IMR-90 (cell line): ENCODE data around the gene PTGR3. TPM values are rescaled to one million over a fixed set of nuclear protein-coding genes. Genes with fewer than 3 reads are reported as not detected.

Experiments
- ATAC-seq: fragments of 200-7000 bp; cut with Tn5 transposase; 2 replicates; pipeline ENCODE4 v1.9.1; 2020; ENCODE audit warnings: low read depth, mild to moderate bottlenecking, moderate library complexity
- BruUV-seq: library from RNA; stranded (reverse); fragments of 400-500 nt; replicated peaks from 2 replicates; lab custom pipeline; 2021; lab: Mats Ljungman, UMichigan
- CTCF ChIA-PET: fragments of 300-600 bp; formaldehyde crosslinking; extraction: SDS; loops from one replicate; lab custom pipeline; 2021; ENCODE audit warnings: antibody characterized with exemption; lab: Yijun Ruan, JAX
- POLR2A ChIA-PET: fragments of 300-600 bp; sonication (Branson Sonifier 250); formaldehyde crosslinking; loops from one replicate; lab custom pipeline; 2022; ENCODE audit warnings: antibody characterized with exemption; ENCODE audit not compliant: unreplicated experiment; lab: Charles Lee
- DNase-seq: peaks from one replicate; pipeline ENCODE4 v3.0.0; 2013
- H2AFZ ChIP-seq: replicated peaks from 2 replicates; pipeline ENCODE3; 2013; ENCODE audit warnings: low read length, mild to moderate bottlenecking; ENCODE audit not compliant: poor library complexity
- H2AK5ac ChIP-seq: 2 replicates; pipeline ENCODE4 v1.6.1; 2013; ENCODE audit warnings: low read depth, low read length, inconsistent platforms
- H2AK9ac ChIP-seq: replicated peaks from 2 replicates; pipeline ENCODE3; 2013; ENCODE audit warnings: mild to moderate bottlenecking, low read depth, low read length, moderate library complexity; ENCODE audit not compliant: poor library complexity
- H2BK120ac ChIP-seq: 2 replicates; pipeline ENCODE4 v1.6.1; 2013; ENCODE audit warnings: low read depth, low read length, inconsistent platforms
- H2BK15ac ChIP-seq: 3 replicates; pipeline ENCODE4 v1.6.1; 2013; ENCODE audit warnings: low read depth, low read length, inconsistent platforms
- H2BK20ac ChIP-seq: 2 replicates; pipeline ENCODE4 v1.6.1; 2013; ENCODE audit warnings: low read depth, mild to moderate bottlenecking, inconsistent platforms, low read length, moderate library complexity
- H2BK5ac ChIP-seq: 2 replicates; pipeline ENCODE4 v1.6.1; 2013; ENCODE audit warnings: mild to moderate bottlenecking, low read depth, low read length, inconsistent platforms; ENCODE audit not compliant: poor library complexity, severe bottlenecking
- H3K14ac ChIP-seq: replicated peaks from 2 replicates; pipeline ENCODE4 v1.6.1; 2013; ENCODE audit warnings: low read depth, low read length, inconsistent platforms
- H3K18ac ChIP-seq: 2 replicates; pipeline ENCODE4 v1.6.1; 2013; ENCODE audit warnings: low read depth, low read length, control low read depth
- H3K23ac ChIP-seq: 2 replicates; pipeline ENCODE4 v1.6.1; 2013; ENCODE audit warnings: low read depth, low read length, inconsistent platforms
- H3K27ac ChIP-seq: 2 replicates; pipeline ENCODE4 v1.5.1; 2013; ENCODE audit warnings: mild to moderate bottlenecking, control low read depth, low read length; ENCODE audit not compliant: insufficient read depth
- H3K27me3 ChIP-seq: 2 replicates; pipeline ENCODE4 v1.6.1; 2013; ENCODE audit warnings: low read length; ENCODE audit not compliant: control insufficient read depth, insufficient read depth
- H3K36me3 ChIP-seq: 2 replicates; pipeline ENCODE4 v1.6.1; 2013; ENCODE audit warnings: low read length, mixed read lengths; ENCODE audit not compliant: control insufficient read depth, insufficient read depth
- H3K4ac ChIP-seq: 2 replicates; pipeline ENCODE4 v1.6.1; 2013; ENCODE audit warnings: low read depth, low read length, inconsistent platforms
- H3K4me1 ChIP-seq: 2 replicates; pipeline ENCODE4 v1.6.1; 2013; ENCODE audit warnings: low read length, mixed read lengths; ENCODE audit not compliant: control insufficient read depth, insufficient read depth
- H3K4me2 ChIP-seq: 2 replicates; pipeline ENCODE4 v1.6.1; 2013; ENCODE audit warnings: low read depth, mild to moderate bottlenecking, control low read depth, low read length, moderate library complexity
- H3K4me3 ChIP-seq: 2 replicates; pipeline ENCODE4 v1.5.1; 2013; ENCODE audit warnings: low read depth, mild to moderate bottlenecking, control low read depth, low read length, moderate library complexity; ENCODE audit not compliant: insufficient read depth
- H3K56ac ChIP-seq: 2 replicates; pipeline ENCODE4 v1.6.1; 2013; ENCODE audit warnings: low read length, inconsistent platforms; ENCODE audit not compliant: insufficient read depth; ENCODE audit errors: extremely low read depth
- H3K79me1 ChIP-seq, 2 experiments: 2 replicates each; pipeline ENCODE4 v1.6.1; 2013; ENCODE audit warnings: low read length in 2 of 2, inconsistent platforms in 1 of 2, low read depth in 1 of 2
- H3K9ac ChIP-seq: 2 replicates; pipeline ENCODE4 v1.6.1; 2013; ENCODE audit warnings: low read depth, low read length, control low read depth
- H3K9me1 ChIP-seq: 2 replicates; pipeline ENCODE4 v1.6.1; 2013; ENCODE audit warnings: low read length, inconsistent platforms; ENCODE audit not compliant: insufficient read depth
- H3K9me3 ChIP-seq: 2 replicates; pipeline ENCODE4 v1.6.1; 2013; ENCODE audit warnings: low read length; ENCODE audit not compliant: control insufficient read depth, insufficient read depth
- H4K20me1 ChIP-seq: 2 replicates; pipeline ENCODE4 v1.6.1; 2013; ENCODE audit warnings: low read length, inconsistent platforms; ENCODE audit not compliant: insufficient read depth
- H4K5ac ChIP-seq: 2 replicates; pipeline ENCODE4 v1.6.1; 2013; ENCODE audit warnings: mild to moderate bottlenecking, low read depth, low read length, control low read depth
- H4K8ac ChIP-seq, 2 experiments: 2 replicates each; pipeline ENCODE4 v1.6.1; 2013; ENCODE audit warnings: low read depth in 2 of 2, low read length in 2 of 2, control low read depth in 1 of 2, inconsistent platforms in 1 of 2
- H4K91ac ChIP-seq: 2 replicates; pipeline ENCODE4 v1.6.1; 2013; ENCODE audit warnings: low read depth, low read length, inconsistent platforms; ENCODE audit not compliant: insufficient read depth
- BHLHE40 ChIP-seq: fragments of 150-350 bp; IDR thresholded peaks from 2 replicates; pipeline ENCODE4 v1.6.1; 2016; ENCODE audit warnings: mild to moderate bottlenecking, low read depth, low read length
- CEBPB ChIP-seq: IDR thresholded peaks from 2 replicates; pipeline ENCODE4 v1.6.1; 2012; ENCODE audit warnings: low read depth, low read length, improper control_type of control experiment
- CHD1 ChIP-seq: IDR thresholded peaks from 2 replicates; pipeline ENCODE4 v1.6.1; 2012; ENCODE audit warnings: low read depth, low read length, improper control_type of control experiment
- CTCF ChIP-seq: conservative IDR thresholded peaks from 2 replicates; pipeline ENCODE4 v1.5.1; 2012; ENCODE audit warnings: mild to moderate bottlenecking, low read depth, low read length, improper control_type of control experiment
- FOS ChIP-seq: fragments of 150-350 bp; IDR thresholded peaks from 2 replicates; pipeline ENCODE4 v1.6.1; 2016; ENCODE audit warnings: low read depth, low read length
- MAFK ChIP-seq: IDR thresholded peaks from 2 replicates; pipeline ENCODE4 v1.6.1; 2012; ENCODE audit warnings: low read depth, low read length, improper control_type of control experiment
- MAZ ChIP-seq: IDR thresholded peaks from 2 replicates; pipeline ENCODE4 v1.6.1; 2012; ENCODE audit warnings: low read depth, mild to moderate bottlenecking, low read length, improper control_type of control experiment, moderate library complexity, borderline replicate concordance
- NFE2L2 ChIP-seq: fragments of 150-350 bp; IDR thresholded peaks from 2 replicates; pipeline ENCODE4 v1.6.1; 2016; ENCODE audit warnings: low read depth, mild to moderate bottlenecking, low read length
- POLR2A ChIP-seq: IDR thresholded peaks from 2 replicates; pipeline ENCODE4 v1.6.1; 2012; ENCODE audit warnings: mild to moderate bottlenecking, low read depth, low read length
- RFX5 ChIP-seq: IDR thresholded peaks from 2 replicates; pipeline ENCODE4 v1.8.0; 2012; ENCODE audit warnings: low read depth, mild to moderate bottlenecking, low read length, moderate library complexity
- USF2 ChIP-seq: fragments of 150-350 bp; IDR thresholded peaks from 2 replicates; pipeline ENCODE4 v1.6.1; 2017; ENCODE audit warnings: mild to moderate bottlenecking, antibody characterized with exemption, low read length, low read depth
- WGBS, 2 experiments: methylation state at CpG; one replicate each; pipeline versions ENCODE4 v1.1.5 to v1.1.7; 2013; ENCODE audit warnings: missing lambda C conversion rate in 2 of 2; ENCODE audit not compliant: insufficient read length in 1 of 2; ENCODE audit errors: extremely low coverage in 2 of 2; 5-methylcytosine and 5-hydroxymethylcytosine counted together
- dilution Hi-C: fragments of 300-500 bp; cut with HindIII; formaldehyde crosslinking; loops from one replicate; pipeline ENCODE4 v1.14.3; 2018; ENCODE audit warnings: low sequenced_read_pairs; ENCODE audit not compliant: unreplicated experiment
- in situ Hi-C: fragments of 300-500 bp; cut with MboI; formaldehyde crosslinking; loops from 3 replicates; pipeline ENCODE4 v1.14.3; 2019; ENCODE audit warnings: low sequenced_read_pairs, inconsistent platforms, mixed read lengths
- intact Hi-C: fragments of 100-400 bp; cut with micrococcal nuclease; formaldehyde crosslinking; loops from 2 replicates; pipeline ENCODE4 v1.10.0; 2022
- polyA plus RNA-seq, 3 experiments: library from polyadenylated mRNA; depleted of rRNA; stranded (reverse); fragments of >200 nt; gene quantifications; 2 replicates each; pipeline ENCODE4 v1.2.3, GENCODE V29; 2012; ENCODE audit warnings: low replicate concordance in 1 of 3
- total RNA-seq: library from RNA; depleted of rRNA; stranded (reverse); fragments of >200 nt; gene quantifications from 2 replicates; pipeline ENCODE4 v1.2.3, GENCODE V29; 2012

PTGR3 gene
- total and polyA plus RNA-seq, 2 of the 4 experiments (the other 2 are of a cell fraction): 16.1 to 26.4 TPM

- 0 out of 2 replicates have a peak, but pooled peaks cover 4% of the 10 kb centered on the region for H3K9me1 ChIP-seq
- no peak overlapping the region for H3K27ac ChIP-seq
- no peak overlapping the region for H2AK9ac ChIP-seq
- no peak overlapping the region for H3K14ac ChIP-seq
- no peak for TF ChIP-seq MAFK
- TF ChIP-seq MAZ: no peak
- TF ChIP-seq FOS: no peak
- no peak for TF ChIP-seq RFX5
- no peak for TF ChIP-seq POLR2A
- TF ChIP-seq USF2: no peak
- no peak for TF ChIP-seq CEBPB
- no peak for TF ChIP-seq CTCF
- no peak for TF ChIP-seq NFE2L2
- no peak for TF ChIP-seq CHD1
- no peak for TF ChIP-seq BHLHE40
- H2AK5ac ChIP-seq: no peak overlapping the region
- no peak overlapping the region for H3K56ac ChIP-seq
- DNase-seq: peak; percentile 36
- no peaks in the 10 kb centered on the region for H3K36me3 ChIP-seq
- no CpG with 5 or more reads among the region's 5 CpGs for WGBS, 2 experiments
- no peak overlapping the region for H3K4ac ChIP-seq
- in situ Hi-C loops (loop anchor here (25.0 kb wide), 1 partner anchor 1149 kb away; no protein-coding TSS in a partner anchor), intact Hi-C loops (loop anchor here (5.0 kb wide), 2 partner anchors 69 to 194 kb away; no protein-coding TSS in a partner anchor), dilution Hi-C loops (no loop called here)
- no peak overlapping the region for H3K18ac ChIP-seq
- H4K91ac ChIP-seq: no peak overlapping the region
- no peak overlapping the region for H2BK20ac ChIP-seq
- no peak overlapping the region for H2BK5ac ChIP-seq
- POLR2A ChIA-PET: no interaction called here
- H2BK120ac ChIP-seq: no peak overlapping the region
- peaks cover 13% of the 10 kb centered on the region for H3K4me1 ChIP-seq
- no peak overlapping the region for H3K4me3 ChIP-seq
- peak overlapping the region; percentile 62 for H3K4me2 ChIP-seq
- BruUV-seq: no TSS peak
- no peaks in the 10 kb centered on the region for H3K27me3 ChIP-seq
- H3K23ac ChIP-seq: no peak overlapping the region
- H3K9ac ChIP-seq: no peak overlapping the region
- no peak for ATAC-seq
- H4K5ac ChIP-seq: peak overlapping the region; percentile 23; the same call in 1 of the 2 replicates
- CTCF ChIA-PET: no interaction called here
- H3K79me1 ChIP-seq: peaks cover 23 to 53% of the 10 kb centered on the region in 2 experiments
- no peak overlapping the region for H2AFZ ChIP-seq
- H2BK15ac ChIP-seq: no peak overlapping the region
- no peak overlapping the region for H4K8ac ChIP-seq
- peaks cover 4% of the 10 kb centered on the region; the same call in 1 of the 2 replicates for H4K20me1 ChIP-seq
- H3K9me3 ChIP-seq: no peaks in the 10 kb centered on the region
Observed at GRCh38 chr18:75213611-75214331, 4.8 kb upstream of the PTGR3 start.
